Lower lobe of right lung (tissue), 2 donors: Measurements from ENCODE around the gene LRIT3. TPM values are rescaled to one million over a fixed set of nuclear protein-coding genes. Genes with fewer than 3 reads are reported as not detected.

Experiments
- ATAC-seq, 2 donors: fragments of 200-7000 bp; cut with Tn5 transposase; one replicate each; pipeline ENCODE4 v1.9.1; 2020 to 2022; ENCODE audit warnings: mild to moderate bottlenecking in 2 of 2, moderate library complexity in 2 of 2
- DNase-seq: peaks from one replicate; pipeline ENCODE4 v3.0.0-alpha.2; 2020
- H3K27ac ChIP-seq: fragments of 200-600 bp; one replicate; pipeline ENCODE4 v1.8.0; 2022
- H3K27me3 ChIP-seq: fragments of 200-600 bp; one replicate; pipeline ENCODE4 v1.8.0; 2022; ENCODE audit warnings: low read depth
- H3K36me3 ChIP-seq: fragments of 200-600 bp; one replicate; pipeline ENCODE4 v1.8.0; 2022; ENCODE audit warnings: mild to moderate bottlenecking
- H3K4me1 ChIP-seq: fragments of 200-600 bp; one replicate; pipeline ENCODE4 v1.8.0; 2022
- H3K4me3 ChIP-seq: fragments of 200-600 bp; one replicate; pipeline ENCODE4 v1.8.0; 2022; ENCODE audit warnings: mild to moderate bottlenecking
- H3K9me3 ChIP-seq: fragments of 200-600 bp; one replicate; pipeline ENCODE4 v1.8.0; 2022
- CTCF ChIP-seq: fragments of 200-600 bp; IDR thresholded peaks from one replicate; pipeline ENCODE4 v1.8.0; 2022; ENCODE audit warnings: antibody characterized with exemption, mild to moderate bottlenecking
- intact Hi-C: fragments of 100-400 bp; cut with DNase I; formaldehyde crosslinking; loops from one replicate; pipeline ENCODE4 v1.11.0; 2022
- total RNA-seq: library from RNA; stranded (reverse); fragmentation: NEBNext Ultra II Directional; extraction: Animal tissue kit (Norgen Biotek cat#: 25700); gene quantifications from one replicate; pipeline ENCODE4 v1.2.1, GENCODE V29; 2021
- donor health status: DM: no; HTN: yes; CAD: no; lungs with severe emphysema.

Gene LRIT3
- total RNA-seq, 1 donor from 2014 or later, result 0.12 TPM

- intact Hi-C loops, result no loop called here
- Histone ChIP-seq H3K36me3 (no peaks in the 10 kb centered on the region), H3K4me3 (no peak overlapping the region), H3K9me3 (no peaks in the 10 kb centered on the region), H3K27me3 (no peaks in the 10 kb centered on the region), H3K4me1 (no peaks in the 10 kb centered on the region), H3K27ac (no peak overlapping the region)
- no peak for ATAC-seq
- DNase-seq, result no peak
- no peak for TF ChIP-seq CTCF
Observed at GRCh38 chr4:109921384-109921808, 73.5 kb downstream of the LRIT3 start.

Other genes starting within 250 kb of the LRIT3 start
- gene CASP6, start 144.7 kb upstream of the LRIT3 start, total RNA-seq, result 22.5 TPM
- gene PLA2G12A, start 118.0 kb upstream of the LRIT3 start, total RNA-seq, result 32.0 TPM
- gene CFI, start 46.1 kb upstream of the LRIT3 start, total RNA-seq, result 54.8 TPM
- 10.0 TPM for gene GAR1, start 32.3 kb upstream of the LRIT3 start, total RNA-seq
- gene RRH, start 20.1 kb upstream of the LRIT3 start, total RNA-seq, result not detected
- gene EGF, start 64.8 kb downstream of the LRIT3 start, total RNA-seq, result 3.5 TPM